ENCODE measurements around the gene PRRT1. TPM values are rescaled to one million over a fixed set of nuclear protein-coding genes. Genes with fewer than 3 reads are reported as not detected.

The PRRT1 gene
- 1 to 10 TPM; 2.7 to 4.4 (median 4.0) TPM for total RNA-seq

GRCh38 chr6:32151863-32152768 is at the start of gene PRRT1:
TSS of gene PRRT1 (minus strand) at chr6:32151939. CDS start at chr6:32151827, 112 bp downstream.
- Histone ChIP-seq H3K9me3 (no peaks in the 10 kb centered on the region), H3K4me3 (peak within 1 kb of the TSS; percentile 76 to 84 (median 80)), H3K36me3 (peaks cover 0 to 33% (median 23%) of the 10 kb centered on the region in 4 donors), H3K27me3 (no peaks in the 10 kb centered on the region), H3K4me1 (peaks cover 37 to 71% (median 63%) of the 10 kb centered on the region in 4 donors), H3K27ac (replicated peaks in 1 of 4) (peak within 1 kb of the TSS; percentile 90 to 94 (median 93))
- 20% methylated on average over 9 of the region's 24 CpGs for WGBS
- intact Hi-C loops (cut with DNase I) = no loop called here
- TF ChIP-seq POLR2AphosphoS5 (IDR thresholded peaks at IDR 0.05) (no peak), POLR2A (IDR thresholded peaks at IDR 0.05; ENCODE audit: low read depth) (no peak), EP300 (IDR thresholded peaks at IDR 0.05) (no peak), CTCF (IDR thresholded peaks at IDR 0.05) (no peak)
- no peak for DNase-seq (ENCODE audit: extremely low spot score)

DNA sequence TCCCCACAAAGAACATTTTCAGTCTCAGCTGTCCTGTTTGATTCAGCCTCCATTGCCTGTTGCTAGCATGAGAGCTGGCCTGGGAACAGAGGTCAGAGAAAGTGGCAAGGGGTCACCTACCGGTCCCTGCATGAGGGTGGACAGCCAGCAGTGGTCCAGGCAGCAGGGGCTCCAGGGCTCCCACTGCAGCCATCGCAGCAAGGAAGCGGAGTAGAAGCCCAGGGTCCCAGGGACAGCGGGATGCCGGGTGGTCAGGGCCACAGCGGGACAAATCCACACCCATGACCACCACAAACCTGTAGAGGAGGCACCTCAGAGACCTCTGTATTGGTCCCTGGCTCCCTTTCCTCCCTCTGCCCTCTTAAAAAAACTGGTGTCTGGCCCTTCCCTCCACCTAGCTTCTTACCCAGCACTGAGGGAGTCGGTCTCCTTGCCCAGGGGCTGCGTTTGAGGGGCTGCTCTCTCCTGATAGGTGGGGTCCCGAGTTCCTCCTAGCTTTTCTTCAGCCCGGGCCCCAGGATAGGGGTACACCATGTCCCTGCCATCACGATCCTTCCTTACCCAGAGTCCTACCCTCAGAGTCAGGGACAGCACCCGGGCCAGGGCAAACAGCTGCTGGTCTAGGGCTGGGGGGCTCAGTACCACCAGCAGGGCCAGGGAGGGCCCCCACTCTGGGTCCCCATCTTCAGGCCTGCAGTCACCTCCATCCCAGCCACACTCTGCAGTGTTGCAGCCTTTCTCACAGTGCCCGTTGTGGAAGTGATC is 49.2 kb upstream of the PRRT1 start:
- TF ChIP-seq POLR2A (IDR thresholded peaks at IDR 0.05; ENCODE audit: low read depth) (no peak), CTCF (IDR thresholded peaks at IDR 0.05) (no peak), POLR2AphosphoS5 (IDR thresholded peaks at IDR 0.05) (no peak), EP300 (IDR thresholded peaks at IDR 0.05) (no peak)
- Histone ChIP-seq H3K27me3 (peaks cover 0 to 28% (median 0%) of the 10 kb centered on the region in 4 donors), H3K9me3 (no peaks in the 10 kb centered on the region), H3K27ac (replicated peaks in 1 of 4) (no peak overlapping the region), H3K4me3 (no peak overlapping the region), H3K36me3 (peaks cover 0 to 68% (median 2%) of the 10 kb centered on the region in 4 donors), H3K4me1 (peaks cover 9 to 13% (median 10%) of the 10 kb centered on the region in 4 donors)
- intact Hi-C loops (cut with DNase I) = no loop called here
- WGBS = 84% methylated on average over 10 of the region's 13 CpGs
- no peak for DNase-seq (ENCODE audit: extremely low spot score)

- intact Hi-C loops (cut with DNase I) = loop anchor here (5.0 kb wide), 2 partner anchors 43 to 778 kb away; no protein-coding TSS in a partner anchor
Measured at GRCh38 chr6:32198866-32199265, 47.1 kb upstream of the PRRT1 start.

GRCh38 chr6:32198345-32198696 is 46.6 kb upstream of the PRRT1 start:
- Histone ChIP-seq H3K4me1 (peaks cover 21 to 28% (median 23%) of the 10 kb centered on the region in 4 donors), H3K27me3 (peaks cover 0 to 20% (median 0%) of the 10 kb centered on the region in 4 donors), H3K36me3 (peaks cover 0 to 50% (median 2%) of the 10 kb centered on the region in 4 donors), H3K27ac (replicated peaks in 1 of 4) (no peak overlapping the region), H3K4me3 (no peak overlapping the region), H3K9me3 (no peaks in the 10 kb centered on the region)
- DNase-seq (ENCODE audit: extremely low spot score) = no peak
- intact Hi-C loops (cut with DNase I) = loop anchor here (5.0 kb wide), 2 partner anchors 44 to 779 kb away; no protein-coding TSS in a partner anchor
- 79% methylated on average over 2 of the region's 3 CpGs for WGBS
- no peak for TF ChIP-seq POLR2AphosphoS5 (IDR thresholded peaks at IDR 0.05)
- no peak for TF ChIP-seq EP300 (IDR thresholded peaks at IDR 0.05)
- no peak for TF ChIP-seq POLR2A (IDR thresholded peaks at IDR 0.05; ENCODE audit: low read depth)
- TF ChIP-seq CTCF (IDR thresholded peaks at IDR 0.05) = no peak

More at GRCh38 chr6:32198866-32199265, 47.1 kb upstream of the PRRT1 start:
- Histone ChIP-seq H3K27ac (replicated peaks in 1 of 4) (no peak overlapping the region), H3K27me3 (peaks cover 0 to 25% (median 0%) of the 10 kb centered on the region in 4 donors), H3K9me3 (no peaks in the 10 kb centered on the region), H3K4me3 (no peak overlapping the region), H3K4me1 (peaks cover 20 to 27% (median 22%) of the 10 kb centered on the region in 4 donors), H3K36me3 (peaks cover 0 to 55% (median 2%) of the 10 kb centered on the region in 4 donors)
- TF ChIP-seq CTCF (IDR thresholded peaks at IDR 0.05) (no peak), POLR2A (IDR thresholded peaks at IDR 0.05; ENCODE audit: low read depth) (no peak), EP300 (IDR thresholded peaks at IDR 0.05) (no peak), POLR2AphosphoS5 (IDR thresholded peaks at IDR 0.05) (no peak)
- WGBS = 86% methylated on average over 17 of the region's 17 CpGs
- no peak for DNase-seq (ENCODE audit: extremely low spot score)

All from esophagus muscularis mucosa (tissue), 4 donors.